HFFc6 (cell line): ENCODE data around the gene PHKG2. TPM values are rescaled to one million over a fixed set of nuclear protein-coding genes. Genes with fewer than 3 reads are reported as not detected.

Experiments used
- DNase-seq: peaks from one replicate; pipeline ENCODE4 v3.0.0-alpha.2; 2018
- H3K27ac Mint-ChIP-seq: 2 replicates; pipeline ENCODE4 v1.8.0; 2020; ENCODE audit warnings: mild to moderate bottlenecking, mixed read lengths
- H3K27me3 Mint-ChIP-seq: 2 replicates; pipeline ENCODE4 v1.8.0; 2021; ENCODE audit warnings: mild to moderate bottlenecking, moderate library complexity, mixed read lengths; ENCODE audit not compliant: insufficient read depth
- H3K36me3 Mint-ChIP-seq: 2 replicates; pipeline ENCODE4 v1.8.0; 2021; ENCODE audit warnings: low read depth, mixed read lengths
- H3K4me1 Mint-ChIP-seq: 2 replicates; pipeline ENCODE4 v1.8.0; 2020; ENCODE audit warnings: low read depth, mixed read lengths
- H3K4me3 Mint-ChIP-seq: 2 replicates; pipeline ENCODE4 v1.8.0; 2020; ENCODE audit warnings: mild to moderate bottlenecking, moderate library complexity, mixed read lengths
- H3K9me3 Mint-ChIP-seq: 2 replicates; pipeline ENCODE4 v1.8.0; 2020; ENCODE audit warnings: mild to moderate bottlenecking, mixed read lengths
- CTCF ChIP-seq: fragments of 200-600 bp; sonication (generic); IDR thresholded peaks from 2 replicates; pipeline ENCODE4 v1.5.0; 2021; ENCODE audit warnings: antibody characterized with exemption, mild to moderate bottlenecking
- total RNA-seq, 6 experiments: library from RNA; stranded (reverse); fragmentation: NEBNext Ultra II Directional; extraction: Animal tissue kit (Norgen Biotek cat#: 25700); gene quantifications; 2 replicates in 1 of 6; 3 replicates in 5 of 6; pipeline ENCODE4 v1.2.3, GENCODE V29; 2021

The PHKG2 gene
- total RNA-seq, 6 experiments from 2014 or later, result 26.6 to 31.0 (median 27.7) TPM

- H3K27ac Mint-ChIP-seq, result no peak overlapping the region
- H3K4me1 Mint-ChIP-seq, result peaks cover 31% of the 10 kb centered on the region
- peaks cover 12% of the 10 kb centered on the region; the same call in 1 of the 2 replicates for H3K36me3 Mint-ChIP-seq
- no peaks in the 10 kb centered on the region for H3K9me3 Mint-ChIP-seq
- no peak overlapping the region for H3K4me3 Mint-ChIP-seq
- no peak for TF ChIP-seq CTCF
- DNase-seq, result no peak
- H3K27me3 Mint-ChIP-seq, result peaks cover 13% of the 10 kb centered on the region
Measured at GRCh38 chr16:30779596-30779995, 31.4 kb downstream of the PHKG2 start.

- DNase-seq, result no peak
- H3K4me1 Mint-ChIP-seq, result peaks cover 30% of the 10 kb centered on the region
- peaks cover 12% of the 10 kb centered on the region; the same call in 1 of the 2 replicates for H3K36me3 Mint-ChIP-seq
- H3K27me3 Mint-ChIP-seq, result peaks cover 13% of the 10 kb centered on the region
- H3K4me3 Mint-ChIP-seq, result no peak overlapping the region
- no peak for TF ChIP-seq CTCF
- H3K27ac Mint-ChIP-seq, result no peak overlapping the region
- no peaks in the 10 kb centered on the region for H3K9me3 Mint-ChIP-seq
Measured at GRCh38 chr16:30780021-30780420, 31.8 kb downstream of the PHKG2 start.

- no peak overlapping the region for H3K4me3 Mint-ChIP-seq
- H3K27me3 Mint-ChIP-seq, result peaks cover 9% of the 10 kb centered on the region
- no peak for TF ChIP-seq CTCF
Measured at GRCh38 chr16:30780549-30780948, 32.3 kb downstream of the PHKG2 start.

GRCh38 chr16:30782486-30783279 is 34.5 kb downstream of the PHKG2 start:
- Mint-ChIP-seq H3K4me3 (no peak overlapping the region), H3K27ac (no peak overlapping the region), H3K9me3 (no peaks in the 10 kb centered on the region), H3K36me3 (peaks cover 8% of the 10 kb centered on the region; the same call in 1 of the 2 replicates), H3K4me1 (peaks cover 29% of the 10 kb centered on the region), H3K27me3 (peaks cover 5% of the 10 kb centered on the region)
- no peak for DNase-seq
- TF ChIP-seq CTCF, result no peak

More at GRCh38 chr16:30780549-30780948, 32.3 kb downstream of the PHKG2 start:
- peaks cover 12% of the 10 kb centered on the region; the same call in 1 of the 2 replicates for H3K36me3 Mint-ChIP-seq
- no peak for DNase-seq
- no peaks in the 10 kb centered on the region for H3K9me3 Mint-ChIP-seq
- peaks cover 31% of the 10 kb centered on the region for H3K4me1 Mint-ChIP-seq
- no peak overlapping the region for H3K27ac Mint-ChIP-seq

GRCh38 chr16:30783280-30784109 is 35.3 kb downstream of the PHKG2 start:
- Mint-ChIP-seq H3K27me3 (peaks cover 3% of the 10 kb centered on the region), H3K4me3 (no peak overlapping the region)

More at GRCh38 chr16:30783280-30784109, 35.3 kb downstream of the PHKG2 start:
- peaks cover 8% of the 10 kb centered on the region; the same call in 1 of the 2 replicates for H3K36me3 Mint-ChIP-seq
- H3K27ac Mint-ChIP-seq, result no peak overlapping the region
- H3K9me3 Mint-ChIP-seq, result no peaks in the 10 kb centered on the region
- H3K4me1 Mint-ChIP-seq, result peaks cover 31% of the 10 kb centered on the region
- DNase-seq, result no peak
- TF ChIP-seq CTCF, result no peak
